ENCODE data around the gene ZNRF3. TPM values are rescaled to one million over a fixed set of nuclear protein-coding genes. Genes with fewer than 3 reads are reported as not detected.

Gene ZNRF3
- polyA plus RNA-seq, 1 of the 3 experiments (the other 2 are of a cell fraction), result 4.2 TPM

DNA sequence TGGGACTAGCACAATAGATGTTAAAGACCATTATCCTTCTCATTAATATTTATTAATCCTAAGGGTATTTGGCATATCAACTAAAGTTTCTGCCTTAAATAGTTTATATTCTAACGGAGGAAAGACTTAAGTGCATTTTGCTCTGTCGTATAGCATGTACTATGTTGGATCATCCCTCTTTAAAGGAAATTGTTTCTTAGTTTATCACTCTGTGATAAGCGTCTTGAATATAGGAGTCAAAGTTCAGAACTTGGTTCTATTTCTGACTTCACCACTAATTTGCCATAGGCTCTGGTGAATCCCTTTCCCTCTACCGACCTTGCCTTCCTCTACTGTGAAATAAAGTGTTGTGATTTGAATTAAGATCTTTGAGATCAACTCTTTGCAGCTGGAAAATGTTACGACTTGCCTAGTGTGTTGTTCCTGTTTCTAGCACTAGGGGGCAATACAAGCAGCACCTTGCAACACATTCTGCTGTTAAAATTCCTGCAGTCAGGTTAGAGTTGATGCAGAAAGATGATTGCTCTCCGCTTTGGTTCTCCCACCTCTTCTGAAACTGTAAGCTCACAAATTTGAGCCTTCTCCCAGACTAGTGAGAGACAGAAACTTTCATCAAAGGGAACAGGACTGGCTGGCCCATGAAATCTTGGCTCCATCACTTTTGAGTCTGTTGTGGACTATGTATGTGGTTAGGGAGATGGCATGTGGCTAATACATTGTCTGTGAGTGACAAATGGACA is 27.8 kb upstream of the ZNRF3 start:
- Histone ChIP-seq H3K4me3 (ENCODE audit: low read depth in 2 of 2, low read length in 1 of 2) (no peak overlapping the region; a peak in 1 of 4 replicates), H3K9ac (no peak overlapping the region), H3K27ac (ENCODE audit: low read depth in 2 of 2, low read length in 1 of 2) (no peak overlapping the region), H2AFZ (ENCODE audit: low read depth) (no peak overlapping the region; the same call in 1 of the 2 replicates), H3F3A (replicated peaks; ENCODE audit: insufficient read depth) (no peaks in the 10 kb centered on the region), H4K20me1 (ENCODE audit: insufficient read depth) (no peaks in the 10 kb centered on the region), H3K9me3 (no peaks in the 10 kb centered on the region), H3K4me2 (no peak overlapping the region), H3K27me3 (ENCODE audit: insufficient read depth) (no peaks in the 10 kb centered on the region), H3K36me3 (replicated peaks in 1 of 2; ENCODE audit: control insufficient read depth in 1 of 2, insufficient read depth in 2 of 2, low read length in 1 of 2) (no peaks in the 10 kb centered on the region), H3K9me2 (no peaks in the 10 kb centered on the region), H3K4me1 (ENCODE audit: control insufficient read depth in 1 of 2, insufficient read depth in 2 of 2, low read depth in 1 of 2, low read length in 1 of 2) (no peaks in the 10 kb centered on the region), H3K79me2 (ENCODE audit: insufficient read depth) (no peaks in the 10 kb centered on the region)
- peak; percentile 71 for DNase-seq
- 15% methylated on average over 6 of the region's 6 CpGs for WGBS (ENCODE audit: low lambda C conversion rate)
- POLR2A ChIA-PET, result no interaction called here
- CTCF ChIA-PET, result interaction anchor here (0.6 to 3.5 kb wide), 59 partner anchors 9 to 422 kb away, joined by 3 to 100 read pairs (median 4); partner anchors contain the start of gene ZNRF3
- TF ChIP-seq ZBTB33 (IDR thresholded peaks at IDR 0.05; ENCODE audit: borderline replicate concordance, low read depth) (no peak), SMC3 (IDR thresholded peaks at IDR 0.05; ENCODE audit: low read depth, low read length) (peak; percentile 96), GATA2 (CRISPR knock-in tag; IDR thresholded peaks at IDR 0.05) (peak; percentile 50), RXRA (IDR thresholded peaks at IDR 0.05; ENCODE audit: borderline replicate concordance, low read depth) (no peak), NRF1 (IDR thresholded peaks at IDR 0.05; ENCODE audit: low read depth, low read length) (no peak), USF2 (IDR thresholded peaks at IDR 0.05; ENCODE audit: borderline replicate concordance, low read depth, low read length) (no peak), EZH2phosphoT487 (IDR thresholded peaks at IDR 0.05; ENCODE audit: borderline replicate concordance, low read depth) (no peak), POLR2AphosphoS5 (IDR thresholded peaks at IDR 0.05; ENCODE audit: low read depth, low read length) (no peak), RCOR1 (IDR thresholded peaks at IDR 0.05; ENCODE audit: low read length) (no peak; the same call in 1 of the 2 replicates), RAD21 (IDR thresholded peaks at IDR 0.05; ENCODE audit: low read length) (peak; percentile 95), USF1 (IDR thresholded peaks at IDR 0.05; ENCODE audit: borderline replicate concordance, low read depth) (no peak)
- TF ChIP-seq, protein P1, sequence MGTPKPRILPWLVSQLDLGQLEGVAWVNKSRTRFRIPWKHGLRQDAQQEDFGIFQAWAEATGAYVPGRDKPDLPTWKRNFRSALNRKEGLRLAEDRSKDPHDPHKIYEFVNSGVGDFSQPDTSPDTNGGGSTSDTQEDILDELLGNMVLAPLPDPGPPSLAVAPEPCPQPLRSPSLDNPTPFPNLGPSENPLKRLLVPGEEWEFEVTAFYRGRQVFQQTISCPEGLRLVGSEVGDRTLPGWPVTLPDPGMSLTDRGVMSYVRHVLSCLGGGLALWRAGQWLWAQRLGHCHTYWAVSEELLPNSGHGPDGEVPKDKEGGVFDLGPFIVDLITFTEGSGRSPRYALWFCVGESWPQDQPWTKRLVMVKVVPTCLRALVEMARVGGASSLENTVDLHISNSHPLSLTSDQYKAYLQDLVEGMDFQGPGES (IDR thresholded peaks at IDR 0.05; ENCODE audit: low read depth, low read length), result no peak
- TF ChIP-seq, protein P2, sequence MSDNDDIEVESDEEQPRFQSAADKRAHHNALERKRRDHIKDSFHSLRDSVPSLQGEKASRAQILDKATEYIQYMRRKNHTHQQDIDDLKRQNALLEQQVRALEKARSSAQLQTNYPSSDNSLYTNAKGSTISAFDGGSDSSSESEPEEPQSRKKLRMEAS (IDR thresholded peaks at IDR 0.05; ENCODE audit: low read depth), result no peak
- TF ChIP-seq, protein P3, sequence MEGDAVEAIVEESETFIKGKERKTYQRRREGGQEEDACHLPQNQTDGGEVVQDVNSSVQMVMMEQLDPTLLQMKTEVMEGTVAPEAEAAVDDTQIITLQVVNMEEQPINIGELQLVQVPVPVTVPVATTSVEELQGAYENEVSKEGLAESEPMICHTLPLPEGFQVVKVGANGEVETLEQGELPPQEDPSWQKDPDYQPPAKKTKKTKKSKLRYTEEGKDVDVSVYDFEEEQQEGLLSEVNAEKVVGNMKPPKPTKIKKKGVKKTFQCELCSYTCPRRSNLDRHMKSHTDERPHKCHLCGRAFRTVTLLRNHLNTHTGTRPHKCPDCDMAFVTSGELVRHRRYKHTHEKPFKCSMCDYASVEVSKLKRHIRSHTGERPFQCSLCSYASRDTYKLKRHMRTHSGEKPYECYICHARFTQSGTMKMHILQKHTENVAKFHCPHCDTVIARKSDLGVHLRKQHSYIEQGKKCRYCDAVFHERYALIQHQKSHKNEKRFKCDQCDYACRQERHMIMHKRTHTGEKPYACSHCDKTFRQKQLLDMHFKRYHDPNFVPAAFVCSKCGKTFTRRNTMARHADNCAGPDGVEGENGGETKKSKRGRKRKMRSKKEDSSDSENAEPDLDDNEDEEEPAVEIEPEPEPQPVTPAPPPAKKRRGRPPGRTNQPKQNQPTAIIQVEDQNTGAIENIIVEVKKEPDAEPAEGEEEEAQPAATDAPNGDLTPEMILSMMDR (IDR thresholded peaks at IDR 0.05), result peak; percentile 91

Data from SK-N-SH (cell line).